ENCODE measurements around the gene ADAMTS3.

Gene ADAMTS3

DNA sequence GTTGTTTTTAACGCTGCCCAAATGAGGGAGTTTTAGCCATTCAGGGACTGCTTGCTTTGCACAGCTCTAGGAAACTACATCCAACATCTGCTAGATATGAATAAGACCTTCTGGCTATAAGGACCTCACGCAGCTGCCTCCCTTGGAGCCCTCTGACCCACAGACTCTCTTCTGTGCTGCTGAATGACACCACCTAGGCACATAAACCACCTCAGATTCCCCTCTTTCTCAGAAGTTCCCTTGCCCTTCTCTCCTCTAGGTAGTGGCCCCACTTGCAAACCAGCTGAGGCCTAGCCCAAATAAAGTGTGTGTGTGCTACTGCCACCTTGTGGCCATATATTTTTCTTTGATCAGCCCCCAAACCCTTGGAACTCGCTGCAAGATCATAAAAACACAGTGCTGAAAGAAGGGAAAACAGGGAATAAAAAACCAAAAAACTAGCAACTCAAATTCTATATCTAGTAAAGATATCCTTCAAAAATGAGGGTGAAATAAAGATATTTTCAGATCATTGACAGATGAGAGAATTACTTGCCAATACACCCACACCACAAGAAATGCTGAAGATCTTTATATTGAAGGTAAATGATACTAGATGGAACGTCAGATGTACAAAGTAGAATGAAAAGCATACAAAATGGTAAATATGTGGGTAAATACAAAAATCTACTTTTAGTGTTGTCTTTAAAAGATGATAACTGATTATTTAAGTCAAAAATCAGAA, 265.9 kb downstream of the ADAMTS3 start:
- in situ Hi-C loops (cut with HindIII; ENCODE audit: low pct_ligation_motif_present, low sequenced_read_pairs): loop anchor here (25.0 kb wide), 1 partner anchor 159 kb away; no protein-coding TSS in a partner anchor
- H3K27ac ChIP-seq: no peak overlapping the region
- no peaks in the 10 kb centered on the region for H3K36me3 ChIP-seq (replicated peaks)
- H3K4me3 ChIP-seq (ENCODE audit: low read depth, low read length): no peak overlapping the region
- peak; percentile 35 for DNase-seq
- no peaks in the 10 kb centered on the region for H3K27me3 ChIP-seq (replicated peaks)
- TF ChIP-seq, protein P1, sequence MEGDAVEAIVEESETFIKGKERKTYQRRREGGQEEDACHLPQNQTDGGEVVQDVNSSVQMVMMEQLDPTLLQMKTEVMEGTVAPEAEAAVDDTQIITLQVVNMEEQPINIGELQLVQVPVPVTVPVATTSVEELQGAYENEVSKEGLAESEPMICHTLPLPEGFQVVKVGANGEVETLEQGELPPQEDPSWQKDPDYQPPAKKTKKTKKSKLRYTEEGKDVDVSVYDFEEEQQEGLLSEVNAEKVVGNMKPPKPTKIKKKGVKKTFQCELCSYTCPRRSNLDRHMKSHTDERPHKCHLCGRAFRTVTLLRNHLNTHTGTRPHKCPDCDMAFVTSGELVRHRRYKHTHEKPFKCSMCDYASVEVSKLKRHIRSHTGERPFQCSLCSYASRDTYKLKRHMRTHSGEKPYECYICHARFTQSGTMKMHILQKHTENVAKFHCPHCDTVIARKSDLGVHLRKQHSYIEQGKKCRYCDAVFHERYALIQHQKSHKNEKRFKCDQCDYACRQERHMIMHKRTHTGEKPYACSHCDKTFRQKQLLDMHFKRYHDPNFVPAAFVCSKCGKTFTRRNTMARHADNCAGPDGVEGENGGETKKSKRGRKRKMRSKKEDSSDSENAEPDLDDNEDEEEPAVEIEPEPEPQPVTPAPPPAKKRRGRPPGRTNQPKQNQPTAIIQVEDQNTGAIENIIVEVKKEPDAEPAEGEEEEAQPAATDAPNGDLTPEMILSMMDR (IDR thresholded peaks at IDR 0.05; ENCODE audit: low read depth, low read length, missing control alignments): peak; percentile 75

DNA sequence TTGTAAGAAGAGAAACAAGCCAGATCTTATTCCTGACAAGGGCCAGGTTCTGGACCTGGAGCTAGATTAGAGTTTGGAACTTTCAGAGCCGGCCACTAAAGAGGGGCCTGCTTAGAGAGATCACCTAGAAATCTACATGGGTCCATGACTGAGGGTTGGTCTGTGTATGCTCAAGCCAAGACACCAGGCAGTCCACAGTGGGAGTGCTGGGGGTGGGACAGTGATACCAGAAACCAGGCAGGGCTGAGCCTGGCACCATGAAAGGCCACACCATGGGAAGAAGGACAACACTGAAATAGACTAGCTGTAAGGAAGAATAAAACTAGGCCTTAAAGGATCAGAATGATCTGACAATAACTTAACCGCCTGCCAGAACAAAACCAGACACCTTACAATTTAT, 267.3 kb downstream of the ADAMTS3 start:
- H3K27ac ChIP-seq: no peak overlapping the region
- in situ Hi-C loops (cut with HindIII; ENCODE audit: low pct_ligation_motif_present, low sequenced_read_pairs): loop anchor here (25.0 kb wide), 1 partner anchor 161 kb away; no protein-coding TSS in a partner anchor

DNA sequence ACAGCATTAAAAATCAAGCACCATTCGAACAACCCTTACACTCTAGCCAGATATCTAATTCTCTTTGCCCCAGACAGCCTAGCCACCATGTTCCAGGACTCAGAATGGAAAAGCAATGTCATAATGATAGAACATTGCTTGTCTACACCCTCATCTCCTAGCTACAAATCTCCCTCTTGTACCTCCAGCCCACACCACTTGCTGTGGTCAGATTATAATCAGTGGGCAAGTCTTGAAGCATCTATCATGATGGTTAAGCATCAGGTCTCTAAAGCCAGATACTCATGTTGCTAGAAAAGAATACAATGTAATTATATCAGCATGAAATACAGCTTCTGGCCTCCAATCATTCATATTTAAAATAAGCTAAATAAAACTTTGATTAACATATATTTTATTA, 268.9 kb downstream of the ADAMTS3 start:
- TF ChIP-seq, protein P1 (IDR thresholded peaks at IDR 0.05; ENCODE audit: low read depth, low read length, missing control alignments): no peak
- DNase-seq: no peak

More for the DNA sequence above, 267.3 kb downstream of the ADAMTS3 start:
- DNase-seq: no peak
- H3K27me3 ChIP-seq (replicated peaks): no peaks in the 10 kb centered on the region
- no peak overlapping the region for H3K4me3 ChIP-seq (ENCODE audit: low read depth, low read length)
- TF ChIP-seq, protein P1 (IDR thresholded peaks at IDR 0.05; ENCODE audit: low read depth, low read length, missing control alignments): no peak
- no peaks in the 10 kb centered on the region for H3K36me3 ChIP-seq (replicated peaks)

DNA sequence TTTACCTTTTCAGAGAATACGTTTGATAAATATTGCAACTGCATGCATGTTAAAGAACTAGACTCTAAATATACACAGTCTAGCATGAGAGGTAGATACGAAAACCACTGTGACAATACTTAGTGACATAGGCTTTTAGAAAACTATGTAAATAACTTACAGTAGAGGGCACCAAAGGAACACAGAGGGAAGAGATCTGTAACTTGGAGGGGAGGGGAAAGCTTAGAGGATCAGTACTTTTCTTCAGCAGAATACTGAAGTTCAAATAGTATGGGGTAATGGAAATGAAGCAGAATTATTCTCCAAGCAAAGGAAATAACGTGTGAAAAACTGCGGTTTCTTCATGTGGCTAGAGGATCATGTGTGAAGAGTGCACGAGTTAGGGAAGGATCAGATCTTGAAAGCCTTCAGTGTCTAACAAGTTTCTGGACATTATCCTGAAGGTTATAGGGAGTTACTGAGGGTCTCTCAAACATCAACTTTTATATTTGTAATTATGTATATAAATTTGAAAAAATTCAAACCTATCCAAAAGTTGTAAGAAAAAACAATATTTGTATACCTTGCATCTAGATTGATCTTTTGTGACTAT, 273.0 kb downstream of the ADAMTS3 start:
- Histone ChIP-seq H3K27ac (no peak overlapping the region), H3K27me3 (replicated peaks) (no peaks in the 10 kb centered on the region), H3K36me3 (replicated peaks) (no peaks in the 10 kb centered on the region), H3K4me3 (ENCODE audit: low read depth, low read length) (no peak overlapping the region)
- in situ Hi-C loops (cut with HindIII; ENCODE audit: low pct_ligation_motif_present, low sequenced_read_pairs): no loop called here
- DNase-seq: peak; percentile 25
- TF ChIP-seq, protein P1 (IDR thresholded peaks at IDR 0.05; ENCODE audit: low read depth, low read length, missing control alignments): peak; percentile 58

More for the DNA sequence above, 268.9 kb downstream of the ADAMTS3 start:
- H3K27me3 ChIP-seq (replicated peaks): no peaks in the 10 kb centered on the region
- H3K27ac ChIP-seq: no peak overlapping the region
- H3K4me3 ChIP-seq (ENCODE audit: low read depth, low read length): no peak overlapping the region
- H3K36me3 ChIP-seq (replicated peaks): no peaks in the 10 kb centered on the region
- in situ Hi-C loops (cut with HindIII; ENCODE audit: low pct_ligation_motif_present, low sequenced_read_pairs): loop anchor here (25.0 kb wide), 1 partner anchor 162 kb away; no protein-coding TSS in a partner anchor

DNA sequence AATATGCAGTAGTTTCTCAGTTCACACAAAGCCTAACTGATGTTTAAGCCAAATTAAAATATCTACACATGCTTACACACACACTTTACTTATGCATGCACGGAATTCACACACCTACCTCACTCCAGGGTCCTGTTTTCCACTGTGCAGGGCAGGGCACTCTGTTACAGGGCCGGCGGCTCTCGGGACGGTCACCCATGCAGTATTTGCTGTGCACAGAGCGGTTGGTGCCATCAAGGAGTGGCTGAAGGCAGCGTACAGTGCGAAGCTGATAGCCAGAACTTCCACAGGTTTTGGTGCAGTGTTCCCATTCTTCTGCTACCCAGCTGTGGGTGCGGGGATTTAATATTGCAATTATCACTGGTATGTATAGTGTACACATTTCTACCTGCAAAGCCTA, 278.3 kb downstream of the ADAMTS3 start:
- in situ Hi-C loops (cut with HindIII; ENCODE audit: low pct_ligation_motif_present, low sequenced_read_pairs): no loop called here
- Histone ChIP-seq H3K36me3 (replicated peaks) (no peaks in the 10 kb centered on the region), H3K27ac (no peak overlapping the region), H3K27me3 (replicated peaks) (no peaks in the 10 kb centered on the region), H3K4me3 (ENCODE audit: low read depth, low read length) (no peak overlapping the region)
- DNase-seq: no peak
- TF ChIP-seq, protein P1 (IDR thresholded peaks at IDR 0.05; ENCODE audit: low read depth, low read length, missing control alignments): no peak
